Loucy (cell line): ENCODE results near the gene ATP5F1B.

Experiments
- CTCF ChIP-seq: fragments of 200-600 bp; sonication (generic); conservative IDR thresholded peaks from 2 replicates; pipeline ENCODE4 v1.5.1; 2014; ENCODE audit warnings: mild to moderate bottlenecking, antibody characterized with exemption, low read length
- EZH2phosphoT487 ChIP-seq: fragments of 200-600 bp; IDR thresholded peaks from 2 replicates; pipeline ENCODE4 v1.6.1; 2018; ENCODE audit warnings: antibody characterized with exemption, mild to moderate bottlenecking, moderate library complexity, borderline replicate concordance

DNA sequence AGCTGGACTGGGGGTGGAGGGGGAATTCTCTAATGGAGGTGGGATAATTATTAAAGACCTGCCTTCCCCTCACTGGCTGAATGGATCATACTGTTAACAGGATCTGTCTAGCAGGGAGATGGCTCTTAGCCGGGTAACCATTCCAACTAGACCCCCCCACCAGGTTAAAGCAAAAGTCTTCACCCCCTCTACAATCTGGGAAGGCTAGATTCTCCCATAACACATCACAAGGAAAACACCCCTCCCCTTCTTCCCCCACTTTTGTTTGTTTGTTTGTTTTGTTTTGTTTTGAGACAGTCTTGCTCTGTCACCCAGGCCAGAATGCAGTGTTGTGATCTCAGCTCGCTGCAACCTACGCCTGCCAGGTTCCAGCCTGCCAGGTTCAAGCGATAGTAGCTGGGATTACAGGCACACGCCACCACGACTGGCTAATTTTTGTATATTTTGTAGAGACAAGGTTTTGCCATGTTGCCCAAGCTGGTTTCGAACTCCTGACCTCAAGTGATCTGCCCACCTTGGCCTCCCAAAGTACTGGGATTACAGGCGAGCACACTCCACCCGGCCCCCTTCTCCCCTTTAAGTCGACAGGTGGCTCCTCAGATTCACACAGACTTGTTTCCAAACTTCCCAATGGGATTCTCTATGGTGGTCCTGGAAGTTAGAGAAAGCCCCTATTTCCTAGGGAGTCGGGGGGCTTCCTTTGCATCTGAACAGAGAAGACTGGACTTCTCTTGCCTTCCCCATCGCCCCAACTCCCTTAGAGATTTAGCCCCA lies 12.1 kb downstream of the ATP5F1B start:
- TF ChIP-seq CTCF = no peak
- no peak for TF ChIP-seq EZH2phosphoT487
